ENCODE measurements around the gene YEATS2. TPM values are rescaled to one million over a fixed set of nuclear protein-coding genes. Genes with fewer than 3 reads are reported as not detected.

The YEATS2 gene
- total and polyA plus RNA-seq, 2 of the 4 experiments (the other 2 are of a cell fraction), result 30.1 to 43.0 TPM

GRCh38 chr3:183714622-183715021 is 17.0 kb downstream of the YEATS2 start:
- H3K9ac ChIP-seq (ENCODE audit: low read depth, low read length), result no peak overlapping the region
- intact Hi-C loops (cut with micrococcal nuclease), result no loop called here
- no peak overlapping the region for H3K18ac ChIP-seq (ENCODE audit: low read depth, low read length)
- peaks cover 19% of the 10 kb centered on the region for H3K36me3 ChIP-seq (ENCODE audit: control insufficient read depth, insufficient read depth, low read length)
- no peak overlapping the region for H2AFZ ChIP-seq (replicated peaks; ENCODE audit: low read length, poor library complexity)
- ATAC-seq (ENCODE audit: low read depth) (no peak), DNase-seq (no peak)
- no peaks in the 10 kb centered on the region for H3K4me1 ChIP-seq (ENCODE audit: control insufficient read depth, insufficient read depth, low read length)
- no peak overlapping the region for H4K5ac ChIP-seq (ENCODE audit: low read depth, low read length)
- H2AK9ac ChIP-seq (replicated peaks; ENCODE audit: low read depth, low read length, poor library complexity), result no peak overlapping the region
- H3K23ac ChIP-seq (ENCODE audit: low read depth, low read length), result no peak overlapping the region
- in situ Hi-C loops (cut with MboI; ENCODE audit: low sequenced_read_pairs), result no loop called here
- peaks cover 43% of the 10 kb centered on the region for H4K20me1 ChIP-seq (ENCODE audit: insufficient read depth, low read length)
- no peak overlapping the region for H3K4me3 ChIP-seq (ENCODE audit: insufficient read depth, low read depth, low read length)
- H4K91ac ChIP-seq (ENCODE audit: insufficient read depth, low read depth, low read length), result no peak overlapping the region
- ChIA-PET CTCF (no interaction called here), POLR2A (ENCODE audit: unreplicated experiment) (no interaction called here)
- H2BK15ac ChIP-seq (ENCODE audit: low read depth, low read length), result no peak overlapping the region
- H3K4ac ChIP-seq (ENCODE audit: low read depth, low read length), result no peak overlapping the region
- peaks cover 8 to 30% of the 10 kb centered on the region in 2 experiments; a peak in 3 of 4 replicates for H3K79me1 ChIP-seq (ENCODE audit: low read depth in 1 of 2, low read length in 2 of 2)
- H2AK5ac ChIP-seq (ENCODE audit: low read depth, low read length), result no peak overlapping the region
- BruUV-seq (replicated peaks), result no TSS peak
- no peak for TF ChIP-seq BHLHE40 (IDR thresholded peaks at IDR 0.05; ENCODE audit: low read depth, low read length)
- H3K27ac ChIP-seq (ENCODE audit: insufficient read depth, low read length), result no peak overlapping the region
- H3K56ac ChIP-seq (ENCODE audit: extremely low read depth, insufficient read depth, low read length), result no peak overlapping the region
- no peak overlapping the region for H2BK120ac ChIP-seq (ENCODE audit: low read depth, low read length)
- no peak overlapping the region for H2BK20ac ChIP-seq (ENCODE audit: low read depth, low read length)
- no peaks in the 10 kb centered on the region for H3K9me3 ChIP-seq (ENCODE audit: control insufficient read depth, insufficient read depth, low read length)
- H3K14ac ChIP-seq (replicated peaks; ENCODE audit: low read depth, low read length), result no peak overlapping the region
- no peaks in the 10 kb centered on the region for H3K9me1 ChIP-seq (ENCODE audit: insufficient read depth, low read length)
- no peak overlapping the region for H3K4me2 ChIP-seq (ENCODE audit: low read depth, low read length)
- no peak overlapping the region for H2BK5ac ChIP-seq (ENCODE audit: low read depth, low read length, poor library complexity, severe bottlenecking)
- dilution Hi-C loops (cut with HindIII; ENCODE audit: low sequenced_read_pairs, unreplicated experiment), result no loop called here
- H4K8ac ChIP-seq (ENCODE audit: low read depth in 2 of 2, low read length in 2 of 2), result no peak overlapping the region
- no peaks in the 10 kb centered on the region for H3K27me3 ChIP-seq (ENCODE audit: control insufficient read depth, insufficient read depth, low read length)

Data from IMR-90 (cell line).